Measurements from ENCODE around the gene EVPL.
A peak's percentile ranks its signal among the peaks of the same experiment; 100 is the strongest.
"Not testable (repeated sequence)": the region's sequence is repeated elsewhere in the genome, so short reads cannot be mapped to it uniquely, and the experiment has no call there.

The EVPL gene

DNA sequence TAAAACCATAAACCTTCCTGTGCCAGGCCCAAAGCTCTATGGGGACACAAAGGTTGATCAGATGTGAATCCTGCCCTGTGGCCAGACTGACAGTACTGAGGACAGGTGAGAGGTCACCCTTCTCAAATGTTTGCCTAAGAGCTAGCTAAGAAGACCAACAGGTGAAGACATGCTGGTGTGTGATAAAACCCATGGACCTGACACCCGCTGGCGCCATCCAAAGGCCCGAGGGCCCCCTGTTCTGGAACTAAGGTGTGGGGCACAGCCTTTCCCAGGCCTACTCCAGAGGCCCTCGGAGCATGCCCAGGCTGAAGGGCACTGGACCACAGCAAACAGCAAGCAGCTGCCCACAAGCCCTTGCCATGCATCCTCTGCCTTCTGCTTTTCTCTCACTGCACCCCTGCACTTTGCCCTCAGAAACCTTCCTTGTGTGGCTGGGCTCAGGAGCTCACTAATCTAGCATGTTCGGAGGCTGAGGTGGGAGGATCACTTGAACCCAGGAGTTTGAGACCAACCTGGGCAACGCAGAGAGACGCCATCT is 31.7 kb downstream of the EVPL start:
- no peak for DNase-seq

DNA sequence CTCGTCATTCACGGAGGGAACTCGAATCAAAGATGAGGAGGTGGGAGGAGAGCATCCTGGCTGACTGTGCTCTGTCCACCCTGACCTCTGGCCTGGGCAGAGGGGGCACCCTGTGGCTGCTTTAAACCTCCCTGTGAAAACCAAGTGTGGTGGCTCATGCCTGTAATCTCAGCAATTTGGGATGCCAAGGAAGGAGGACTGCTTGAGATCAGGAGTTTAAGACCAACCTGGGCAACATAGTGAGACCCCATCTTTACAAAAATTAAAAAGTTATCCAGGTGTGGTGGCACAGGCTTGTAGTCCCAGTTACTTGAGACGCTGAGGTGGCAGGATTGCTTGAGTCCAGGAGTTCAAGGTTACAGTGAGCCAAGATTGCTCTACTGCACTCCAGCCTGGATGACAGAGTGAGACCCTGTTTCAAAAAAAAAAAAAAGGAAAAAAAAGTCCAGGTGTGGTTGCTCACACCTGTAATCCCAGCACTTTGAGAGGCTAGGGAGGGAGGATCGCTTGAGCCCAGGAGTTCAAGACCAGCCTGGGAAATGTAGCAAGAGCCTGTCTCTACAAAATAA is 32.2 kb downstream of the EVPL start:
- DNase-seq: no peak

DNA sequence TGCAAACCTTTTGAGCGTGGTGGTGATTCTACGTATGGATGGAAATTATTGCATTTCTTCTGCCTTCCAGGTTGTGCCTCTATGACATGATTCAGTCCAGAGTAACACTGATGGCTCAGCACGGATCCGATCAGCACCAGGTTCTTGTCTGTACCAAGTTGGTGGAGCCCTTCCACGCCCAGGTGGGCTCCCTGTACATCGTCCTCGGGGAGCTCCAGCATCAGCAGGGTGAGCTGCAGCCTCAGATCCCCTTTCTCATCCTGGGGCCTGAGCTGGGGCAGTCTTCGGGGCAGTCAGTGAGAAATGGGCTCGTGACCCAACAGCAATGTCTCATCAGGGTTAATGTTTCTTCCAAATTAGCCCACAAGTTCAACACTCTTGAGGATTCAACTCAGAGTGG is 35.7 kb downstream of the EVPL start:
- no peak for DNase-seq

DNA sequence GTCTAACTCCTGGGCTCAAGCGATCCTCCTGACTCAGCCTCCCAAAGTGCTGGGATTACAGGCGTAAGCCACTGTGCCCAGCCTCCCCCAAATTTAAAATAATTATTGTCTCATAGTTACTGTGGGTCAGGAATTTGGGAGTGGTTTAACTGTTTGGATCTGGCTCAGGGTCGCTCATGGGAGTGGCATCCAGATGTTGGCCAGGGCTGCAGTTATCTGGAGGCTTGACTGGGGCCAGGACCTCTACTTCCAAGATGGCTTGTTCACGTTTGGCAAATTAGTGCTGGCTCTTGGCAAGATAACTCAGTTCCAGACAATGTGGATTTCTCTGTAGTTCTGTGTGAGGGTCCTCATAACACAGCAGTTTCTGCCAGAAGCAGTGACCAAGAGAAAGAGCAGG is 40.1 kb downstream of the EVPL start:
- DNase-seq: no peak

DNA sequence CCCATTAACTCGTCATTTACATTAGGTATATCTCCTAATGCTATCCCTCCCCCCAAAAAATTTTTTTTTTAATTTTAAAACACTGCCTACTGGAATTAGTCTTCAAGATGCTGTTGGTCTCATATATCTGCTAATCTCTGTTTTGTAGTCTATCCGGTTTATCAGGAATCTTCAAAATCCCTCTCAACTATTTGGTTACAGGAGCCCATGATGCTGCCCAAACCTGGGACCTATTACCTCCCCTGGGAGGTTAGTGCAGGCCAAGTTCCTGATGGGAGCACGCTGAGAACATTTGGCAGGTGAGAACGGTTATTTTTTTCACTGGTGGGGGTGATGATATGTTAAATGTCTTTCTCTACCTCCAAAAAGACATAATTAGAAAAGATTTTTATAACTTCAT is 41.1 kb downstream of the EVPL start:
- DNase-seq: no peak

DNA sequence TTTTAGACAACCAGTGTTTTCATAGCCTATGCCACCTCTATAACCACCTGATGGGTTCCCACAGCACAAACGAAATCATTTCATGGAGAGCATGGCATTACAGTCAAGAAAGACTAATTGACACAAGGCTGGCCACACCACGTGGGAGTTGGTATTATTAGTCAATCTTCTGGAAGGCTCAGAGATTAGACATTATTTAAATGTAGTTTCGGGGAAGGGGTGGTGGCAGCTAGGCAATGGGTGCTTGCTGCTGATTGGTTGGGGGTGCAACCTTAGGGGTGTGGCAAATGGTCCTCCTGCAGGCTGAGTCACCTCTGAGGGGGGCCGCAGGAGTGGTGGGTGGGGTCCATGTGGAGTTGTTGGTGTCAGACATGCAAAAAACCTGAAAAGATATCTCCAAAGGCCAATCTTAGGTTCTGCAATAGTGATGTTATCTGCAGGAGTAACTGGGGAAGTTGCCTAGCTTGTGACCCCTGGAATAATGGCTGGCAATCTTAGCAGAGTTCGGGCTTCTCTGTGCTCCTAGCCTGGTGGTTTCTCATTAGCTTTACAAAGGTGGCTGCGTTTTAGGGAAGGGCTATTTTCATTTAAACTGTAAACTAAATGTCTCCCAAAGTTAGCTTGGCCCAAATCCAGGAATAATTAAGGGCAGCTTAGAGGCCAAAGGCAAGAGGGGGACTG is 43.5 kb downstream of the EVPL start:
- DNase-seq: no peak

DNA sequence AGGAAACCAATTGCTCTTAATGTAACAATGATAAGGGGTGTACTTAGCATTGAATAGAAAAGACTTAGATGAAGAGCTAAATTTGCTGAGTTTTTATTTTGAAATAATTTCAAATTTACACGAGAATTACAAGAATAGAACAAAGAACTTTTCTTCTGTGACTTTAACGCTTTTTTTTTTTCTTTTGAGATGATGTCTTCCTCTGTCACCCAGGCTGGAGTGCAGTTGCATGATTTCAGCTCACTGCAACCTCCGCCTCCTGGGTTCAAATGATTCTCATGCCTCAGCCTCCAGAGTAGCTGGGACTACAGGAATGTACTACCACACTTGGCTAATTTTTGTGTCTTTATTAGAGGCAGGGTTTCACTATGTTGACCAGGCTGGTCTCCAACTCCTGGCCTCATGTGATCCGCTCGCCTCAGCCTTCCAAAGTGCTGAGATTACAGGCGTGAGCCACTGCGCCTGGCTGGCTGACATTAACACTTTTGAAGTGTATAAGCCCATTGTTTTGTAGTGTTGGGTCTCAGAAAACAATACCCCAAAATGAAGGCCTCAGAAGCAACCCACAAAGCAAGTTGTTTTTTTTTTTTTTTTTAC is 46.0 kb downstream of the EVPL start:
- DNase-seq: no peak

DNA sequence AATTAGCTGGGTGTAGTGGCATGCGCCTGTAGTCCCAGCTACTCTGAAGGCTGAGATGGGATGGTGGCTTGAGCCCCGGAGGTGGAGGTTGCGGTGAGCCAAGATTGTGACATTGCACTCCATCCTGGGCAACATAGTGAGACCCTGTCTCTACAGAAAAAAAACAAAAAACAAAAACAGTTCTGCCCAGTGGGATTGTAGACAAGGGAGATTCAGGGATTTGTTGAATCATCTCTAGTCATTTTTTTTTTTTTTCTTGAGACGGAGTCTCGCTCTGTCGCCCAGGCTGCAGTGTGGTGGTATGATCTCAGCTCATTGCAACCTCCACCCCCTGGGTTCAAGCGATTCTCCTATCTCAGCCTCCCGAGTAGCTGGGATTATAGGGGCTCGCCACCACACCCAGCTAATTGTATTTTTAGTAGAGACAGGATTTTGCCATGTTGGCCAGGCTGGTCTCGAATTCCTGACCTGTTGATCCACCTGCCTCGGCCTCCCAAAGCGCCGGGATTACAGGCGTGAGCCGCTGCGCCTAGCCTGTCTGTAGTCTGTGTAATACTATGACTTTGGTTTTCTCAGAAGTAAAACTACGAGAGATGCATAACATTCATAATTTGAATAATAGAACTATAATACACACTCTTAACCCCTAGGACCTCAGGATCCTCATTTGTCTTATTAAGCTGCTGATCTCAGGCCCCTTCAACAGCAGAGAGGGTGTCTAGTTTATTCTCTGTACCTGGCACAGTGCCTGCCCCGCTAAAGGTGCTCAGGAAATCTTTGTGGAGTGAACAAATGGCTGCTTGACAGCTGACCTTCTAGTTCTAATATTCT is 46.7 kb downstream of the EVPL start:
- DNase-seq: no peak

DNA sequence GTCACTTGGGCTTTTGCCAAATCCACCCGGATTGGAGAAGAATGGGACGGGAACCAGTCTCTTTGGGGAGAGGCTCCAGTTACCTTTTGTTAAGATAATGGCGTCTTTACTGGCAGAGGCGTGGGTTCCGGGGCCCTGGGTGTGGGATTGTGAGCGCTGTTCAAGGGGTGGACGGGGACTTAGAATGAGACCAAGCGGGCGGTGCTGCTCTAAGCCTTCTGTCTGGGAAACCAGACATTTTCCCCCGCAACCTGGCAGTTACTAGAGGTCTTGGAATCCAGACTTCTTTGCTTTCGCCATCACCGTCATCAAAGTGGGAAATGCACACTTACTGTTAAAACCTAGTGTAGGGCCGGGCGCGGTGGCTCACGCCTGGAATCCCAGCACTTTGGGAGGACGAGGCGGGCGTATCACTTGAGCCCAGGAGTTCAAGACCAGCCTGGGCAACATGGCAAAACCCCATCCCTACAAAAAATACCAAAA is 47.4 kb downstream of the EVPL start:
- no peak for DNase-seq

DNA sequence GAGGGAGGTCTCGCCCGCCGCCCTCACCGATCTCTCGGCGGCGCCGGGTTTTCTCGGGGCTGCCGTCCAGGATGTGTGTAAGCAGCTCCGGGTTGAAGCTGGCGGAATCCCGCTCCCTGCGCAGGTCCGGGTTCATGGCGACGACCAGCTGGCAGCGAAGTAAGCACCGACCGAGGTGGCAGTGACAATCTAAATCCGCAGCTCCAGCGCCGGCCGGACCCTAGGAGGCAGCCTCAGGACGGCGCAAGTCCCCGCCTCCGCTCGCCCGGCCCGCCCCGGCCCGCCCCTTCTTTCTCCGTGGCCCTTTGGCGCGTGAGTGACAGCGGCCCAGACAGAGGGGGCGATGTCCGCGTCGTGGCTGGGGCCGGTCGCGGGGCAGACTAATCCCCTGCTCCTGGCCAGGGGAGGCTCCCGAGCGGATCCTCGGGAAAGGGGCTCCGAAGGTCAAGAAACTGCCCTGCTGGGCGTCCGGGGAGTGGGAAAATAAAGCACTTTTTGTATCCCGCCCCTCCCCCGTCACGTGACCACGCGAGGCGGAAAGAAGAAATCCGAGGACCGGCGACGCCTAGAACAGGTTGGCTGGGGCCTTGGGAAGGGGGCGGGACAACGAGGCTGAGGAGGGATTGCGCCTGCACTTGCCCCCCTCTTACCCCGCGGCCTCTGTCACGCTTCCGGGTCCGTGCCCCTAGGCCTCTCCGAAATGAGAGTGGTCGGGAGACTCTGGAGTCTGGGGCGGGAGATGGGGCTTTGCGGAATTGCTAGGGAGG is 48.0 kb downstream of the EVPL start, which contains the start of the genes ACOX1 and TEN1:
TSS of gene ACOX1 (minus strand) at position 229 of the 767 bp plus-strand sequence. CDS start at position 136, 93 bp downstream.
TSS of gene TEN1 (plus strand) at position 303 of the 767 bp plus-strand sequence. CDS start 6,953 bp downstream, outside the sequence.
- peak; percentile 92 for DNase-seq

DNA sequence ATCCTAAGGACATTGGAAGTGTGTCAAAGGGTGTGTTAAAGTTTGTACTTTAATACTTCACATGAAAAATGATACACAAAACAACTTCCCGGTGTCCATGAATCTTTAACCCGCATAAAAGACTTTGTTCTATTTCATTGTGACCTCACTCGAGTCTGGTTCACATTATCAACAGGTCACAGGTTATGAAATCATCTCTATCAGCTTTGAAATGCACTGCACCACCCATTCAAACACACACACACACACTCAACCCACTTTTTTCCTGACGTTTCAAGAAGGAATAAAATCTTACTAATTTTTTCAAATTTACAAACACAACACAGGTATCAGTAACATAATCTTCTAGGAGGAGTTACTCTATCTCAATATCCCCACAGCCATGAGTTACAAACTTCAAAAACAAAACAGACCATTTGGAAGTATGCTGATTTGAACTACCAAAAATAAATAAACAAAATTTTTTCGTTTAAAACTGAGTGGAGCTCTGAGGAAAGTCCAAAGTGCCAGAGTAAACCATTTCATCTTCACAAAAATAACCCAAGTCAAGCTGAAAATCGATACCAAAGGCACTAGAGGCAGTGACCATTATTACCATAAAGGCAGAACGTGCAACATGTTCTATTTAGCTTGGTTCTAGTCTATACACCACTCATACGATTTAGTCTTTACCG is 50.8 kb downstream of the EVPL start:
- no peak for DNase-seq

DNA sequence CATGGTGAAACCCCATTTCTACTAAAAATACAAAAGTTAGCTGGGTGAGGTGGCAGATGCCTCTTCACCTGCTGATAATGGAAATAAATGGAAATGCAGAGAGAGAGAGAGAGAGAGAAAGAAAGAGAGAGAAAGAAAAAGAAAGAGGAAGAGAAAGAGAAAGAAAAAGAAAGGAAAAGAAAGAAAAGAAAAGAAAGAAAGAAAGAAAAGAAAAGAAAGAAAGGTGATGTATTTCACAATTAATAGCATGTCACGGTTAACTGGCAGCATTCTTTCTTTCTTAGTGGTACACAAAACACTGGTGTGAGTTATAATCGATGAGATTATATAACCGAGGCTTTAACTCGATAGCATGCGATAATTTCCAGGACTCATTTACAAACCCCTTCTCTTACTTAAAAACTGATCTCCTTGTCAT is 51.3 kb downstream of the EVPL start:
- no peak for DNase-seq

DNA sequence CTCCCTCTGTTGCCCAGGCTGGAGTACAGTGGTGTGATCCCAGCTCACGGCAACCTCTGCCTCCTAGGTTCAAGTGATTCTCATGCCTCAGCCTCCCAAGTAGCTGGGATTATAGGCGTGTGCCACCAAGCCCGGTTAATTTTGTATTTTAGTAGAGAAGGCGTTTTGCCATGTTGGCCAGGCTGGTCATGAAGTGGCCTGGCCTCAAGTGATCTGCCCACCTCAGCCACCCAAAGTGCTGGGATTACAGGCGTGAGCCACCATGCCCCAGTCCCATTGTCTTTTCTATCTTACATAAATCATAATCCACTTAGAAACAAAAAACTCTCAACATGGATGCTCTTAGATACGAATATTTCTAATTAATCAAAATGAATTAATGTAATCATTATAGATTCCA is 51.9 kb downstream of the EVPL start:
- DNase-seq: not testable (repeated sequence)

DNA sequence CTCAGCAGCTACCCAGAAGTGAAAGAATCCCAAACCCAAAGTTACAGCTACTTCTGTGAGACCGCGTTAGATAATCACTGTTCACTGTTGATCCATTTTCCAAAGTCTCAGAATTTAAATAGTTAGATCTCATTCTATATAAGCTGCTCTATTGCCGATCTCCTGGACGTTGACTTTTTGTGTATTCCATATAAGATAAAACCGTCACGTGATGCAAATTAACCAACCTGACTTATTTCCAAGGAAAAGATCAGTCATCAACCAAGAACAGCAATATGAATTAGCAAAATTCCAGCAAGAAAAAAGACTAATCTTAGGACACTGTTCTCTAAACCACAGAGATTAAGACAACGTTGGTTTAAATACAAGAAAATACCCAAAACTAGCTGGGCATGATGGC is 56.5 kb downstream of the EVPL start:
- DNase-seq: no peak

DNA sequence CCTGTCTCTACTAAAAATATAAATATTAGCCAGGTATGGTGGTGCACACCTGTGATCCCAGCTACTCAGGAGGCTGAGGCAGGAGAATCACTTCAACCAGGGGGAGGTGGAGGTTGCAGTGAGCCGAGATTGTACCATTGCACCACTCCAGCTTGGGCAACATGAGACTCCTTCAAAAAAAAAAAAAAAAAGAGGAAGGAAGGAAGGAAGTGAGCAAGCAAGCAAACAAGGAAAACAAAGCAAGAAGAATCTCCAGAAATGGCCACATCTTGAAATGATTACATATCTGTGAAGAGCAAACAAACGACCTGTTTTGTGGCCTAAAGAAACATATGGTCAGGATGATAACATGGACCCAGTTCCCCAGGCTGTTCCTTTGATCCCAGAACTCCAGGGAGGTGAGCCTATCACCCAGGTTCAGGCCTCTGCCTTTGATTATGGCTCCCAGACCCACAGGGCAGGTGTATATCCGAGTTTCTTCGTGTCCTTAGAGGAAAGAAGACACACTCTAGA is 57.0 kb downstream of the EVPL start:
- no peak for DNase-seq

DNA sequence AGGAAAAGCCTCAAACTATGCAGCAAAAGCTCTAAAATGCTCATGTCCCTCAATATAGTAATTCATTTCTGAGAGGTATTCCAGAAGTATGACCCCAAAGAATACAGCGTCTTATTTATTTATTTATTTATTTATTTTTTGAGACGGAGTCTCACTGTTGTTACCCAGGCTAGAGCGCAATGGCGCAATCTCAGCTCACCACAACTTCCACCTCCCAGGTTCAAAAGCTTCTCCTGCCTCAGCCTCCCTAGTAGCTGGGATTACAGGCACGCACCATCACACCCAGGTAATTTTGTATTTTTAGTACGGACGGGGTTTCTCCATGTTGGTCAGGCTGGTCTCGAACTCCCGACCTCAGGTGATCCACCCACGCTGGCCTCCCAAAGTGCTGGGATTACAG is 58.1 kb downstream of the EVPL start:
- DNase-seq: not testable (repeated sequence)

DNA sequence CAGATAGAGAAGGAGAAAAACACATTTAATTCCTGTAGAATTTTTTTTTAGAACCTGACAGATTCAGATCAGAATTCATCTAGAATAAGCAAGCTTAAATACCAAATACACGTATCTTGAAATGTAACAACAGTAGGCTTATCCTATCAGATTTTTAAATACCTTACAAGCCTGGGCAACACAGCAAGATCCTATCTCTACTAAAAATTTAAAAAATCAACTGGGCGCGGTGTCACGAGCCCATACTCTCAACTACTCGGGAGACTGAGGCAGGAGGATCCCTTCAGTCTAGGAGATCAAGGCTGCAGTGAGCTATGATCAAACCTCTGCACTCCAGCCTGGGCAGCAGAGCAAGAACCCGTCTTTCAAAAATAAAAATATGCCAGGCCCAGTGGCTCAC is 61.6 kb downstream of the EVPL start:
- no peak for DNase-seq

DNA sequence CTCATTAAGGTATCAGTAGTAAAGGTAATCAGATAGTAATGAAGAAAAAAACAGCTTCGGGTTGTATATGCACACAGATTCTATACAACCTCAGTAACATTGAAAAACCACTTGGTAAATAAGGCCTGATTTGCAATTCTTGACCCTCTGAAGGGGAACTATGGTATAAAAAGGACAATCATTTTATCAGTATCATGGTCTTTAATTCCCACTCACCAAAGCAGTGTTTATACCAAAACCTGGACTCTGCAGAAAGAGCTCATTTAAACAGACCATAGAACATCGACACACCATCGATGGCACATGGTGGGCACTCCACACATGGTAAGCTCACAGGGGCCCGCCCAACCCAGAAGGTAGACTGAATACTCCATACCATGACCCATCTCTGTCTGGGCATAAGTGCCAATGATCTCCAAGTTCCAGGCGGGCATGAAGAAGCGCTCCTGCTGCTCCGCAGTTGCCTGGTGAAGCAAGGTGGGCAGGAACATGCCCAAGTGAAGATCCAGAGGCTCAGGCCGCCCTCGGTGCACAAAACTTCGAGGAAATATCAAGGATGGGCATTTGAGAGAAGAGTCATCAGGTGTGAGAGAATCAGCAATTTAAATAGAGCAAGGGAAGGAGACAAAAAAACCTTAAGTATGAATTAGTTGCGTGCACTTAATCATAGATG is 67.1 kb downstream of the EVPL start:
- no peak for DNase-seq

DNA sequence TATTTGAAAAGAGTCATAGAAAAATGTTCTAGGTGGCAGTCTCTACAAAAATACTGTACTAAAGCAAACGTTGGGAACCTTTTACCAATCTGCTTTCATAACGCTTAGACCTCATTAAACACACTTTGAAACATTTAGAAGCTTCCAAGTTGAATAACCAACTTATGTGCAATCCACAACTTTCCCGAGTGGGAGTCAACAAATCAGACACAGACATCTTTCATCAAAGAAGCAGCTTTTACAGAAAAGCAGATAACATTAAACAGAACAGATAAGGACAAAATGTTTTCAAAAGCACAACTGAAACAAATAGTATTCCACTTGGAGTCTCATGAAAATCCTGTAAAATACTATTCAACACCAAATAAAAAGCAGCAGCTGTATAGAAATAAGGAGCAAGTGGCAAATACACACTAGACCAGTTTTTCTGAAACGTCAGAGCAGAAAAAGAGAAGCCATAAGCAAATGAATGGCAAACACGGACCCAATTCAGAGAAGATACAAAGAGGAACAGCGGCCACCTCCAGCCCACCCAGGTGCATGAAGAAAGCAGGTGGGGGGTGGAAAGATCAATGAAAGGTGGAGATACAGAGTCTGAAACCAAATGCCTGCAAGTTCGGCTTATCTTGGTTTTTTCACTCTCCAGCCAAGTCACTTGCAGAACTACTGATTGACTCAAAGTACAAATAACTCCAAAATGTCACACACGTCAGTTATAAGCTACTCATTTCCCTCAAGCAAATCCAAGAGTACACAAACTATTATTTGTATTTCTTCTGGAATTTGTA is 67.9 kb downstream of the EVPL start:
- DNase-seq: no peak

Data from T1000 (cell line).